Neural crest cell (in vitro differentiated cells): ENCODE data around the gene SLC51A. TPM values are rescaled to one million over a fixed set of nuclear protein-coding genes. Genes with fewer than 3 reads are reported as not detected.

Experiments
- DNase-seq: peaks from one replicate; pipeline ENCODE4 v3.0.0; 2021; ENCODE audit warnings: low read depth, mixed read lengths, low spot score
- H3K27ac Mint-ChIP-seq: one replicate; pipeline ENCODE4 v1.8.0; 2021; ENCODE audit warnings: mild to moderate bottlenecking, mixed read lengths; ENCODE audit not compliant: unreplicated experiment
- H3K27me3 Mint-ChIP-seq: 2 replicates; pipeline ENCODE4 v1.8.0; 2021; ENCODE audit warnings: low read depth, mild to moderate bottlenecking, mixed read lengths
- H3K36me3 Mint-ChIP-seq: 2 replicates; pipeline ENCODE4 v1.8.0; 2021; ENCODE audit warnings: low read depth, mild to moderate bottlenecking, mixed read lengths
- H3K4me1 Mint-ChIP-seq: 2 replicates; pipeline ENCODE4 v1.8.0; 2021; ENCODE audit warnings: mixed read lengths
- H3K4me3 Mint-ChIP-seq: one replicate; pipeline ENCODE4 v1.8.0; 2021; ENCODE audit warnings: mild to moderate bottlenecking, mixed read lengths
- H3K9me3 Mint-ChIP-seq: 2 replicates; pipeline ENCODE4 v1.8.0; 2021; ENCODE audit warnings: mixed read lengths
- total RNA-seq: library from RNA; stranded (reverse); gene quantifications from 2 replicates; pipeline ENCODE4 v1.2.1, GENCODE V29; 2021
- TF ChIP-seq, protein P1 (sequence below): fragments of 200-600 bp; sonication (generic); conservative IDR thresholded peaks from 2 replicates; pipeline ENCODE4 v1.5.0; 2021; ENCODE audit warnings: antibody characterized with exemption, mild to moderate bottlenecking

SLC51A gene
- total RNA-seq, 1 donor from 2014 or later = not detected

DNA sequence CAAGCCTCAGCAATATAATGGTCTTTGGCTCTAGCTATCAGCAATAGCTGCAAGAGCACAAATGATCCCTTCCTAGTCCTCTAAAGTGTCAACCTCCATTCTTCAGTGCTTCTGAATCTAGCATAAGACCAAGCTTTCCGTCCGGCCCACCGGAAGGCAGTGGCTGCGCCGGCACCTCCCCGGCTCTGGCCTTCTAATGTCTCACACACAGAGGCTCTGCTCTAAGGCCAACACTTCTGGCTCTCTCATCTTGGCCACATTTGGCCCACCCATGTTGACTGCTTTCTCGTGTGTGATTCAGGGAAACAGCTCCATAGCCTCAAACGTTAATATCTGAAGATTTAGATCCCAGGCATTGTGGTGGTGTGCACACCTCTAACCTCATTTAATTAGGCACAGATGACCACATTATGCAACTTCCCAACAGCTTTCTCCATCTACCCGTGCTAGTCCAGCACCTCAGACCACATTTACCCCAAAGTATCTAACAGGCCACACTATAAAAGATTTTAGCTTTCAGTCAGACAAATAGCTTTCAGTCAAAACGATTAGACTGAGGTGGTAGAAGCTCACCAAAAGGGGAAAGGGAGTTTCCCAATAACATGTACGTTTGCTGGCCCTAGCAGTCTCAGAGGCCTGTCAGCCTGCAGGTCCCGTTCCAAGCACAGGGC, 19.3 kb downstream of the SLC51A start:
- Mint-ChIP-seq H3K4me1 (no peaks in the 10 kb centered on the region), H3K36me3 (peaks cover 4% of the 10 kb centered on the region), H3K27me3 (no peaks in the 10 kb centered on the region), H3K27ac (no peak overlapping the region), H3K4me3 (no peak overlapping the region), H3K9me3 (no peaks in the 10 kb centered on the region)
- no peak for DNase-seq
- TF ChIP-seq, protein P1, sequence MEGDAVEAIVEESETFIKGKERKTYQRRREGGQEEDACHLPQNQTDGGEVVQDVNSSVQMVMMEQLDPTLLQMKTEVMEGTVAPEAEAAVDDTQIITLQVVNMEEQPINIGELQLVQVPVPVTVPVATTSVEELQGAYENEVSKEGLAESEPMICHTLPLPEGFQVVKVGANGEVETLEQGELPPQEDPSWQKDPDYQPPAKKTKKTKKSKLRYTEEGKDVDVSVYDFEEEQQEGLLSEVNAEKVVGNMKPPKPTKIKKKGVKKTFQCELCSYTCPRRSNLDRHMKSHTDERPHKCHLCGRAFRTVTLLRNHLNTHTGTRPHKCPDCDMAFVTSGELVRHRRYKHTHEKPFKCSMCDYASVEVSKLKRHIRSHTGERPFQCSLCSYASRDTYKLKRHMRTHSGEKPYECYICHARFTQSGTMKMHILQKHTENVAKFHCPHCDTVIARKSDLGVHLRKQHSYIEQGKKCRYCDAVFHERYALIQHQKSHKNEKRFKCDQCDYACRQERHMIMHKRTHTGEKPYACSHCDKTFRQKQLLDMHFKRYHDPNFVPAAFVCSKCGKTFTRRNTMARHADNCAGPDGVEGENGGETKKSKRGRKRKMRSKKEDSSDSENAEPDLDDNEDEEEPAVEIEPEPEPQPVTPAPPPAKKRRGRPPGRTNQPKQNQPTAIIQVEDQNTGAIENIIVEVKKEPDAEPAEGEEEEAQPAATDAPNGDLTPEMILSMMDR = no peak

DNA sequence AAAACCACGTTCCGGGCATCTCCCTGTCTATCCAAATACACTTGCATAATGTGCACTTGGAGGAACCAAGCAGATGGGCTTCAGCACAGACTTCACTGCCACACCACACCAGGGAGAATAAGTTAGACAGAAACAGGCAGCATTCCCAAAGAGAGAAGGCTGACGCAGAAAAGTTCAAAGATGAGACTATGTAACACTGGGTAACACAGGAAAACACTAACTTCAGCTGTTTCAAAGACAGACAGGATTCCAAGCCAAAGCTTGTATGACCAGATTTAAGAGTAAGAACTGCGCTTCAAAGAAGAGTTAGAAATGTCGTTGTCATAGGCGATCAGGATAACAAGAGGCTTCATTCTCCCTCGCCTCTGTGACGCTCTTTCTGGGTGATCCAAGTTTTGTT, 19.9 kb downstream of the SLC51A start:
- Mint-ChIP-seq H3K4me3 (no peak overlapping the region), H3K27ac (no peak overlapping the region), H3K27me3 (no peaks in the 10 kb centered on the region)

DNA sequence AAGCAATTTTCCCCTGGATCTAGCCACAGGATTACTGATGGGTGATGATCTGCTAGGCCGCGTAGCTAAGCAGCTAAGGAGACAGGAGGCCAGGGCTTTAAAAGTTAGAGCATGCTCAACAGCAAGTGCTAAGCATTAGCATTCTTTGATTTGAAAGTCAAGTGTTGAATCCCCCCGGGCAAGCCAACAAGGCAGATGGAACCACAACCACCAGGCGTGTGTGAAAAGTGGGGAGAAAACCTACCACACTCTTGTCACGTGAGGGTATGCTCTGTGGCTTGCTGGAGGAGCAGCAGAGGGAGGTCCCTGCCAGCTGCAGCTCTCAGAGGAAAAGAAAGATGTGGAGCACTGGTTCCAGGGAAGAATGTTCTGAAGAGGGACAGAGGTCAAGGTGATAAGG, 20.9 kb downstream of the SLC51A start:
- Mint-ChIP-seq H3K36me3 (peaks cover 11% of the 10 kb centered on the region), H3K9me3 (no peaks in the 10 kb centered on the region), H3K4me1 (no peaks in the 10 kb centered on the region), H3K27me3 (no peaks in the 10 kb centered on the region), H3K27ac (peak overlapping the region; percentile 85), H3K4me3 (no peak overlapping the region)
- no peak for DNase-seq
- TF ChIP-seq, protein P1 = no peak

More for the DNA sequence above, 19.9 kb downstream of the SLC51A start:
- TF ChIP-seq, protein P1 = no peak
- no peaks in the 10 kb centered on the region for H3K4me1 Mint-ChIP-seq
- H3K36me3 Mint-ChIP-seq = peaks cover 4% of the 10 kb centered on the region
- no peaks in the 10 kb centered on the region for H3K9me3 Mint-ChIP-seq
- DNase-seq = no peak

DNA sequence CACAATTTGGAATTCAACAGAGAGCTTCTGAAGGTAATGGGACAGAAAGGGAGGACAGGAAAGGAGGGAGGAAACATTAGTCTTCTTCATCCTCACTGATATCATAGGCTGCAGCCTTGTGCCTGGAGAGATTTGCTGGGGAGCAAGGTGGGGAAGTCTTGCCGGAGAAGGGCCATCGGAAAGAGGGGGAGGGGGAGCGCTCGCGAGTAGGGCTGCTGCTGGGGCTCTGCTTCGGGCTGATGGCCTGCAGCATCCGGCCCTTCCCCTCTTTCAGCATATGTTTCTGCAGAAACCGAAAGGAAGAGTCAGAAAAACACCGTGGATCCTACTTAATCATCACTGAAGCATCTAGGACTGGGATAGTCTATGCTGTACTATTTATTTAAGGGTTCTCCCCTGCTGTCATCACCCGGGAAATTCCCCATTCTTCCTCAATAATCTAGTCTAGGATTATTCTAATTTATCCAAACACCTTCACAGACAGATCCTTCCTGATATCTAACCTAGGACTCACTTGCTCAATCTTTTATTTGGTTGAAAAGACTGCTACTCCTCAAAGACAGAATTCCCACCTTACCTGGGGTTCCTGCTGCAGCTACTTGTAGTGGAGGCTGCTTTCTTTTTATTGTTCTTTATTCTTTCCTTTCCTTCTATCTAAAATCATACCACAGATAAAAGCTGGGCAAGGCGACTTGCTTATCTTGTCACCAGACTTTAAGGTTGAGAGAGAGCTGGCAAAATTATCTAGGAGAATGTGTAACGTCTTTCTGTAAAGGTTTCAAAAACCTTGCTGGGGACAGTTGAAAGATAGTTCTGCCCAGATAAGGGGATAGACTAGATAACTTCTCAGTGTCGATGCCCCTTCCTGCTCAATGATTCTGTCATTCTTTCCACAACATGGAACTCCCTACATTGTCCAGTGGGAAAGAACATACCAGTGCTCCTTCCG, 22.6 kb downstream of the SLC51A start:
- Mint-ChIP-seq H3K4me3 (no peak overlapping the region), H3K9me3 (peaks cover 2% of the 10 kb centered on the region), H3K36me3 (peaks cover 18% of the 10 kb centered on the region), H3K27me3 (no peaks in the 10 kb centered on the region), H3K4me1 (no peaks in the 10 kb centered on the region), H3K27ac (no peak overlapping the region)
- no peak for DNase-seq
- TF ChIP-seq, protein P1 = no peak

DNA sequence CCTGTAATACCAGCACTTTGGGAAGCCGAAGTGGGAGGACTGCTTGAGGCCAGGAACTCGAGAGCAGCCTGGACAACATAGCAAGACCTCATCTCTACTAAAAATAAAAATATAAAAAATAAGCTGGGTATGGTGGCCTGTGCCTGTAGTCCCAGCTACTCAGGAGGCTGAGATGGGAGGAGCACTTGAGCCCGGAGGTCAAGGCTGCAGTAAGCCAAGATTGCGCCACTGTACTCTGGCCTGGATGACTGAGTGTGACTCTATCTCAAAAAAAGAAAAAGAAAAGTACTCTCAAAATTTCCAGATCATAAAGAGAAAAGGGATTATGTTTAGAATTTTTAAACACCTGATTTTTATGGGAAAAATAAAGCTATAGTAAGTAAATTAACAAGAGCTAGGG, 24.1 kb downstream of the SLC51A start:
- no peak overlapping the region for H3K4me3 Mint-ChIP-seq
- H3K9me3 Mint-ChIP-seq = peaks cover 2% of the 10 kb centered on the region
- H3K36me3 Mint-ChIP-seq = peaks cover 22% of the 10 kb centered on the region
- TF ChIP-seq, protein P1 = no peak
- H3K27me3 Mint-ChIP-seq = no peaks in the 10 kb centered on the region
- H3K4me1 Mint-ChIP-seq = no peaks in the 10 kb centered on the region
- no peak for DNase-seq
- H3K27ac Mint-ChIP-seq = no peak overlapping the region
